GM12875 (cell line): ENCODE results near the gene STX7.

ENCODE experiments used
- H3K4me3 ChIP-seq: one replicate; pipeline ENCODE4 v1.5.1; 2011; ENCODE audit warnings: low read depth, low read length, control low read depth
- CTCF ChIP-seq: IDR thresholded peaks from 2 replicates; pipeline ENCODE4 v1.5.1; 2011; ENCODE audit warnings: low read depth, mild to moderate bottlenecking, control low read depth, inconsistent platforms, low read length, moderate library complexity, borderline replicate concordance; ENCODE audit not compliant: insufficient read depth

The STX7 gene

GRCh38 chr6:132414761-132415160, 98.2 kb downstream of the STX7 start:
- no peak overlapping the region for H3K4me3 ChIP-seq
- no peak for TF ChIP-seq CTCF

DNA sequence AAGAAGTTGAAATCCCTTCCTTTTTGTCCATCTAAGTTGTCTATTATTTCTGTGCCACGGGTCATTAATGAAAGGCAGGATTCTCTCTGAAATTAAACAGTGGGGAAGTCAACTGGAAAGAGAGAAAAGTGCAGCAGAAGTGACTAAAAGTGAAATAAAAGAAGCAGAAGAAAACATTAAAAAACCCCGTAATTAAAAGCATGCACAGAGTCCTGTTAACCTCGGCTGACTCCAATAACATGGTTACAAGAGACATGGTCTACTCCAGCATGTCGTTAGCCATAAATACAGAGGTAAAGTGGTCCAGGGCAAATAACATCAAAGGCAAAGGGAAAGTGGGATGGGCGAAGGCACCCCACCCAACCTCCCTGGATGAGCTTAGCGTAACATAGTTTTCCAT, 98.6 kb downstream of the STX7 start:
- H3K4me3 ChIP-seq = no peak overlapping the region
- no peak for TF ChIP-seq CTCF

DNA sequence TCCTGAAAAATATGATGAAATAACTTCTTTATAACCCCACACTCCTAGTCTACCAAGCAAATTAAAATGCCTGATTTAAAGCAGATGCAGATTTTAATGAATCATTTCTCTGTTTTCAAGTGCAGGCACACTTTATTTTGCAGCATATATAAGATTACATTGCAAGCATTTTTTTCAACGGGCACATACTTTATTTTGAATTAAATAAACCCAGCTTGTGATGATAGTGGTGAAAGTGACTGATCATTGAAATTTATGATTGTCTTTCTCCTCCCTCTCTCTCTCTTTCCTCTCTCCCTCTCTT, 99.5 kb downstream of the STX7 start:
- TF ChIP-seq CTCF = no peak
- no peak overlapping the region for H3K4me3 ChIP-seq

DNA sequence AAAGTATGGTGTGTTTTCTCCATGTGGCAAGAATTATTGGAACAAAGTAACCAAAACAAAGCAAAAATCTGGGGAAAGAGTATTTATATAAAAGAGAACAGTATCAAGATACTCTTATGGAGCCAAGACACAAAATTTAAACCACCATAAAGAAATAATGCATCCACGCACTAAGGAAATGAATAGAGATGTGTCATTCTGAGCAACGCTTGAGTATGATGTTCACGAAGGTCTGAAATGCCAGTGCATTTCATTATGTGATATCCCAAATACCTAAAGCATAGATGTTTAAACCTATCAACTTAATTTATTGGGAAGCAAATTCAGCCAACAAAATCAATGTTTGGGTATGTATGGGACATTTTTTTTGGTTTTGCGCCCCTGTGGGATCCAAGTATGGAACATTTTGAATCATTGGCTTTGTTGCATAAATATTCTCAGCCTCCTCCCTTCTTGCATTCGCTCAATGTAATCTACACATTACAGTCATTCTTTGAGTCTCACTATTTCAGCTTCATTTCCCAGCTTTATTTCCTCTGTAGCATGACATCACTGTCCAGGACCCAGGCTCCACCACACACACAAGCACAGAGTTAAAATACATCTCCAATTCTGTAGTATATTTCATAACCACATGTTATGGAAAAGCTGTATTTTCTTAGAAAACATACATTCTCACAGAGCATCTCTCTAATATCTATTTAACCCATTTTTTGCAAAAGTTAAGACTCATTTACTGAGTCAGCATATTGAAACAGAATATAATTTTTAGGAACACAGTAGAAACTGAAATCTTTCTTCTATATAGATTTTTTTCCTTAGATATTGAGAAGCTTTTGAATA, 100.0 kb downstream of the STX7 start:
- H3K4me3 ChIP-seq = no peak overlapping the region

GRCh38 chr6:132411296-132411695, 101.6 kb downstream of the STX7 start:
- TF ChIP-seq CTCF = no peak
- H3K4me3 ChIP-seq = no peak overlapping the region

More for the DNA sequence above, 100.0 kb downstream of the STX7 start:
- no peak for TF ChIP-seq CTCF

GRCh38 chr6:132410830-132411229, 102.1 kb downstream of the STX7 start:
- TF ChIP-seq CTCF = no peak
- H3K4me3 ChIP-seq = no peak overlapping the region

DNA sequence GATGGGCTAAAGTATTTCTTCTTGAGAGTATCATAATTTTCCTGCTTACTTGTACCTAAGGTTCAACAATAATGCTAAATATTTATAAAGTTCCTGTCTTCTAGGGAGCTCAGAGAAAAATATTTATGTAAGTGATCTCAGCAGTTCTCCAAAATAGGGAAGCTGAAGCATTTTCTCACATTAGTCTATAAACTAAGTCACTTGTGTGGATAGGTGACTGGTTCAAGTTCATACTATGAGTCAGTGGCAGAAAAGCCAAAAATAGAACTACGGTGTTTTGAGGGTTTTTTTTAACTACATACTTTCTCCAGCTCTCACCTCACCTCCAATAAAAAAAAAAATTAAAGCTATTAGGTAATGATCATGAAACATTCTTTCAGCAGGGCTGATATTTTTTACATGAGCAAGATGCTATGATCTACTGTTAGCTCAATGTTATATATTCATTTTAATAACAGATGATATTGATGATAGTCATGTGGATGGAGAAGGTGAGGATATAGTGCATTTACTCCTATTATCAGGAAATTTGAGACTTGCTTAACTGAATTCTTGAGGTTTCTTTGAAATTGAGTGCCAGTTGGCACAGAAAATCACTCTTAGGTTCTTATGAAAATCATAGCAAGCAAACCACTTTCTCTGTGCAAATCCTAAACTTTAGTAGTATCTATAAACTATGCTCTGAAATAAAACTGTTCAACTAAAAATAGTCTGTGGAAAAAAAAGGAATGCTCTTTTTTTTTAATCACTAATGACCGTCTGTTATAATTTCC, 107.6 kb downstream of the STX7 start:
- no peak for TF ChIP-seq CTCF
- no peak overlapping the region for H3K4me3 ChIP-seq
